Stimulated activated CD8-positive, alpha-beta memory T cell treated with anti-CD3 and anti-CD28 coated beads, Interleukin-15, amount 100 ng/mL, for 48 hours (primary cell): ENCODE data around the gene NRSN2.
"Not testable (repeated sequence)": the region's sequence is repeated elsewhere in the genome, so short reads cannot be mapped to it uniquely, and the experiment has no call there.

Experiments used
- DNase-seq, 2 donors: peaks; one replicate each; pipeline ENCODE4 v3.0.0-alpha.2; 2020; ENCODE audit warnings: low read depth in 2 of 2

The NRSN2 gene

DNA sequence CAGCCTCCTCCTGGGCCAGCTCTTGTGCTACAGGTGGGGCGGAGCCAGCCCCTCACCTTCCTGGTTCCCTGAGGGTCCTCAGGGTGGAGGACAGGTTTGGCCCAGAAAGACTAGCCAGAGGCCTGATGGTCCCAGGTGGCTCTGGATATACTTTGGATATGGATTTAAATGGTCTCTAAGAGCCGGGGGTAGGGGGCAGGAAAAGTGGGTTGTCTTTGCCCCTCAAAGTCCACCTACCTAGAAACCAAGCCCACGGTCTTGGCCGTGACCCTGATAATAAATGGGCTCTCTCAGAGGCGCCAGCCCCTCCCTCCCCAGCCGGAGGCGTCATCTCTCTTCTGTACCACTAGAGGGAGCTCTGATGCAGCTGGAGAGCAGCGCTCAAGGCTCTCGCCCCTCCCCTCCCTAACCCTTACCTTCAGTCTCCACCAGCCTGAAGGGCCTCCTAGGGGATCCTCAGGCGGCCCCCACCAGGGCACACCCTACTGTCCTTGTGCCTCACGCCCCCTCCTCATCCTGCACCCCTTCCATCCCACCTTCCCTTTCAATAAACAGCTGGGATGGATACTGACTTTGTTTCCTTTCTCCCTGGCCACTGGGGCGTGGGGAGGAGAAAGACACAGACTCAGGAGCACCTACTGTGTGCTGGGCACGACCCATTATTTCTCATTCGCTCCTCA lies 7.5 kb downstream of the NRSN2 start:
- DNase-seq = peak; percentile 52 to 64

DNA sequence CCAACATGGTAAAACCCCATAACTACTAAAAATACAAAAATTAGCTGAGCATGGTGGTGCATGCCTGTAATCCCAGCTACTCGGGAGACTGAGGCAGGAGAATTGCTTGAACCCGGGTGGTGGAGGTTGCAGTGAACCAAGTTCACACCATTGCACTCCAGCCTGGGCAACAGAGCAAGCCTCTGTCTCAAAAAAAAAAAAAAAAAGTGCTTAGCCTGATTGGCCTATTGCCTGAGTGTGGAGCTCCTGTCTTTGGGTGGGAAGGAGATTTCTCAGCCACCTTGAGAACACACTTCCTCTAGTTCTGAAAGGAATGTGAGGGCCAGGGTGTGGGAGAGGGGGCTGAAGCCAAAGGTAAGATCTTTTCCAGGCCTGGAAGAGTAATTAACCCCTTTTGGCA lies 9.2 kb downstream of the NRSN2 start:
- not testable (repeated sequence) for DNase-seq

DNA sequence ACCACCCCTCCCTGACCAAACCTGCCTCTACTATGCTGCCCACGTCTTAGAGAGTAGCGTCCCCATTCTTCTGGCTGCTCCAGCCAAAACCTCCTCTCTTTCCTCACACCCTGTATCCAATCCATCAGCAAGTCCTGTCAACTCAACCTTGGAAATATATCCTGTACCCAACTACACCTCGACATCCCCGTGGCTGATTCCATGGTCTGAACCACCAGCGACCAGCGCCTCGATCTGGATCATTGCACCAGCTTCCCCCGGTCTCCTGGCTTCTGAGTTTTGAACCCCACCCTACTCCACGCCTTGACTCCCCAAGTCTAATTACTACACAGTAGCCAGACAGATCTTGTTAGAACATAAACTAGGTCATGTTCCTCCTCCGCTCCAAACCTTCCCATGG lies 9.8 kb downstream of the NRSN2 start:
- DNase-seq = no peak

DNA sequence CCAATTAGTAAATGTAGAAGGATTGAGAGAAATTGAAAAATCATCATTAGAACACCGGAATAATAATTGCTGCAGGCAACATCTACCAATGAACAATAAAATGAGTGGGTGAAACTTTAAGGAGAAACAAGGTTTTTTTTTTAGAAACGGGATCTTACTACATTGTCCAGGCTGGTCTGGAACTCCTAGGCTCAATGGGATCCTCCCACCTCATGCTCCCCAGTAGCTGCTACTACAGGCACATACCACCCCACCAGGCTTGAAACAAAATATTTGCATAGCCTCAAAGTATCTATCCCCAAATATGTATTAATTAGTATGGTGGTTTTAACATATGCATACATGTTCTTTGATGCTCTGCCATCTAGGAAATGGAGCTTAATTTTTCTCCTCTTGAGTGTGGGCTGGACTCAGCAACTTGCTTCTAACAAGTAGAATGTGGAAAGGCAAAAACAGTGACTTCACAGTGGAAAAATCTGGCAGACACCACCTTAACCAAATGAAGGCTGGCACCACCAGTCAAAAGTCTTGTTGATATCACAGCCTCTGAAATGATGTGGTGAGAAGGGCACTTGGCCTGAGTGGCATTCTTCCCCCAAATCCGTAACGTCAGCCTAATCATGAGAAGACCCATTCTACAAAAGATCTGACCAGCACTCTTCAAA lies 12.1 kb downstream of the NRSN2 start:
- DNase-seq = no peak

DNA sequence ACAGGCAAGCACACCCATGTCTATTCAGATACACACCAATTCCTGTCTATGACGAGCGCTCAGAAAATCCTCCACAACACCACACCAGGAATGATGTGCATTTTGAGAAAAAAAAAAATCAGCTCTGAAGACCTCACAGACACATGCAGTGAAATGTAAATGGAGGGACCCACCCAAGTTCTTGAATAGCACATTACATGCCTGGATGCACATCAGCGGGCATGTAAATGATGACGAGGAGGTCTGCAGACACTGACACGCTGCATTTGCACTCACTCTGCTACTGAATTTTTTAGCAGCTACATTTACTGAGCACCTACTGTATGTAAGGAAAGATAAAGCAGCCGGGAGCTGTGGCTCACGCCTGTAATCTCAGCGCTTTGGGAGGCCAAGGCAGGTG lies 14.7 kb downstream of the NRSN2 start:
- no peak for DNase-seq

DNA sequence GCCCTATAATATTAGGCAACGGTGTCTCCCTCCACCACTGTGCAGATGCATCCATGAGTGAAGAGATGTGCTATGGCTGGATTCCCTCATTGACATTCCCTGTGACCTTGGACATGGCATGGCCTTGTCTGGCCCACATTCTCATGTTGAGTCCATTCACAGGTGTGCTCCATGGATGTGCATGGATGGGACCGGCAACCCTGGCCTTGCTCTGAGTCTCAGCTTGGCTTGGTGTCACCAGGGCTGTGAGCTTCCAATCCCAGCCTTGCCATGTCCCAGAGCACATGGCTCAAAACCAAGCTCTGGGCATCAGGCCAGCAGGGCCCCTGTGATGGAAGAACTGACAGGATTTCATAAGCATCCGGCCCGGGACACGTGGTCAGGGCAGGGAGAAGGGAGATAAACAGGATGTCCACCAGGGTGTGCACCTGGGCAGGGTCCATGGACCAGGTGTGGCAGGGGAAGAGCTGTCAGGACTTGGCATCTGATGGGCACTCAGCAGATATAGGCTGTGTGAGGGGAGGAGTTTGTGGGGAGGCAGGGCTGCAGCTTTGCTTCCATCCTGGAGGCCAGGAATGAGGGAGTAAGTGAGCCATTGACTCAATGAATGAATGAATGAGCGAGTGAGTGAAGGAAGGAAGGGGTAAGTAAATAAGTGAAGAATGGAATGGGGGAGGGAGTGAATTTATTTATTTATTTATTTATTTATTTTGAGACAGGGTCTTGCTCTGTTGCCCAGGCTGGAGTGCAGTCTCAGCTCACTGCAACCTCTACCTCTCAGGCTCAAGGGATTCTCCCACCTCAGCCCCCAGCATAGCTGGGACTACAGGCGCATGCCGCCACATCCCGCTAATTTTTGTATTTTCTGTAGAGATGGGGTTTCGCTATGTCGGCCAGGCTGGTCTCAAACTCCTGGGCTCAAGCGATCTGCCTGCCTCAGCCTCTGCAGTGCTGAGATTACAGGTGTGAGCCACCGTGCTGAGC lies 15.7 kb downstream of the NRSN2 start:
- DNase-seq = peak in 1 of 2 donors; percentile 38

DNA sequence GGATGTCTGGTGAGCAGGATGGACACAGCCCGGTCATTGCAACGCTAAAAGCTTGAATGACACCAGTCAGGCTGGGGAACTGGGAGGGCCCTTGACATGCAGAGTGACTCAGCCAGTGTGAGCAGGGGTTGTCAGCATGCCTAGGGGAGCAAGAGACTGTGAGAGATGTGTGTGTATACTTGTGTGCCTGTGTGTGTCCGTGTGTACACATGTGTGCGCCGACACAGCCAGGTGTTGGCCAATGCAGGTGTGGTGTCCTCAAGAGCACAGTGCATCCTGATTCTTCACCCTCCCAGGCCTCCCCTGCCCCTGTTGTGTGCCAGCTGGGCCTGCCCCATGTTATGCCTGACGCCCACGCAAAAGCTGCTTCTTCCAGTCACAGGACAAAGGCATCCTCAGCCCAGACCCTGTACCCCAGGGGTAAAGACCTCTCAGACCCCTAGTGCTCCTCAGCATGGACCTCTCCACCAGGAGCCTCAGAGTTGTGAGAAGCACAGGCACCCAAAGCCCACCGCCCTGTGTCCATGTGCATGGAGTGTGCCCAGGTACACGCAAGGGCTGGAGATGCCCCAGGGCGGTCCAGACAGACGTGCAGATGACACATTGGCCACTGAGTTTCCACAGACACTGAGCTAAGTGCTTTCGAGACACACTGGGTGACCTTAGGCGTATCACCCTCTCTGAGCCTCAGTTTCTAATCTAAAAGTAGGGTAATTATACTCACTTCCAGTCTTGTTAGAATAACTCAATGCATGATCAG lies 16.6 kb downstream of the NRSN2 start:
- DNase-seq = no peak

DNA sequence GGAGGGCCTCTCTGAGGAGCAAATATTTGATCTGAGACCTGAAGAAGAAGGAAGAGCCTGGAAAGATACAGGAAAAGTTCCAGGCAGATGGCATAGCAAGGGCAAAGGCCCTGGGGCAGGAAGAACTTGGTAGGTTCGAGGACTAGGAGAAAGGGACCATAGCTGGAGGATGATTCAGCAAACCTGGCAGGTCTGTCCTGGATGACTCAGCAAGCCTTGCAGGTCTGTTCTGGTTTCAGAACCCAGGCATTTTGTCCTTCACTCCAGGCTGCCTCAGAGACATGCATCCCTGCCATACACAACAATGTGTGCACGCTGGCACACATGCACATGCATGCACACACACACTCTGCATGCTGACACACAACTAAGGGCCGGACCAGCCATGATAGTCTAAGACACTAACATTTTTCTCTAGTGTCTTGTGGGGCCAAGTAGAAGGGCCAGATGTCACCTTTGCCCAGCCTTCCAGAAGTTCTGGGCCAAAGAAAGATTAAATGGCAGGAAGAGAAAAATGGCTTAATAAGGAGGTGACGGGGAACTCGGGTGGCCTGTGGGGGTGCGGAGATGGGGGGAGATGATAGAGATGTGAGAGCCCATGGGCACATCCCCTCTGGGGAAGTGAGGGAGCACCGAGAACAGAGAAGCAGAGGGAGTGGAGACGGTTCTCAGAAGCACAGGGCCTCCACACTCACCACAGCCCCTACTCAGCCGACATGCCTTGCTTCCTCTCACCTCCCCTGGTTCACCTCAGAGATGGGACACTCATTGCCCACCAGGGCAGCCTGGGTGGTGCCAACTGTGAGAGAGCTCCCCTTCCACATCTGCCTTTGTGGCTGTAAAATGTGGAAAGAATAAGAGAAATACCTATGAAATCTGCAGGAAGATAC lies 18.2 kb downstream of the NRSN2 start:
- DNase-seq = no peak

DNA sequence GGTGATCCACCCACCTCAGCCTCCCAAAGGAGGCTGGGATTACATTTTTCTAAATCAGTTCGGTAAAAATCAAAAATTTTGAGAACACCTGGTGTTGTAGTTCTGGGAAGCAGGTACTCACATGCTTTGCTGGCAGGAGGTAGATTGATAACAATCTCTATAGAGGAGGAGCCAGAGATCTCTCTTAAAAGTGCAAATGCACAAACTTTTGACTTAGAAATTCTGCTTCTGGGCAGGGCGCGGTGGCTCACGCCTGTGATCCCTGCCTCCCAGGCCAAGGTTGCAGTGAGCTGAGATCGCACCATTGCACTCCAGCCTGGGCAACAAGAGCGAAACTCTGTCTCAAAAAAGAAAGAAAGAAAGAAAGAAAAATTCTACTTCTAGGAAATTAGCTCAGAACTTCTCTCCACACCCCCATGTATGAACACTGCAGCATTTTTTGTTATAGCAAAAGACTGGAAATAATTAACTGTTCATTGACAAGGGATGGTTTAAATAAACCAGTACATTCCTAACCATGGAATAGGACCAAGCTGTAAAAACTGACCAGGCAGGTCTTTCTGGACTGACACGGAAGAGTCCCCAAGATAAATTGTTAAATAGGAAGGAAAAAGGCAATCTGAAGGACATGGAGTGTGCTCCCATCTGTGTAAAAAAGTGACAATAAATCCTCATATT lies 19.3 kb downstream of the NRSN2 start:
- no peak for DNase-seq

DNA sequence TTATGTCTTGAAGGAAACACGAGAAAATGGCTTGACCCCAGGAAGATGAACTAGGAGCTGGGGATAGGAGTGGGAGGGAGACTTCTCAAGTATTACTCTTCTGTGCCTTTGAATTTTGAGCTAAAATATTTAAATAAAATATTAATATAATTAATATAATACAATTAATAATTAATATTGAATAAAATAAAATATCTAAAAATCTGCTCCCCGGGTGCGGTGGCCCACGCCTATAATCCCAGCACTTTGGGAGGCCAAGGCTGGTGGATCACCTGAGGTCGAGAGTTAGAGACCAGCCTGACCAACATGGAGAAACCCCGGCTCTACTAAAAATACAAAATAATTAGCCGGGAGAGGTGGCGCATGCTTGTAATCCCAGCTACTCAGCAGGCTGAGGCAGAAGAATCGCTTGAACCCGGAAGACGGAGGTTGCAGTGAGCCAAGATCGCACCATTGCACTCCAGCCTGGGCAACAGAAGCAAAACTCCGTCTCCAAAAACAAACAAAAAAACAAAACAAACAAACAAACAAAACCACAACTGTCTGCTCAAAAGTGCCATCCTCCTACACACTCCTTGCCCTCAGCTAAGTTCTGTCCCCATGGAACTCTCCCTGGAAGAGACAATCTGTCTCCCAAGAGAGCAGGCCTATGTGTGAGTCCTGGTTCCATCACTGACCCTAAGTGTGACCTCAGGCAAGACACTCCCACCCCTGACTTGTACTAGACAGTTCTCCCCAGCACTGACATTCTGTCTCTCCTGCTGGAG lies 20.0 kb downstream of the NRSN2 start:
- no peak for DNase-seq

DNA sequence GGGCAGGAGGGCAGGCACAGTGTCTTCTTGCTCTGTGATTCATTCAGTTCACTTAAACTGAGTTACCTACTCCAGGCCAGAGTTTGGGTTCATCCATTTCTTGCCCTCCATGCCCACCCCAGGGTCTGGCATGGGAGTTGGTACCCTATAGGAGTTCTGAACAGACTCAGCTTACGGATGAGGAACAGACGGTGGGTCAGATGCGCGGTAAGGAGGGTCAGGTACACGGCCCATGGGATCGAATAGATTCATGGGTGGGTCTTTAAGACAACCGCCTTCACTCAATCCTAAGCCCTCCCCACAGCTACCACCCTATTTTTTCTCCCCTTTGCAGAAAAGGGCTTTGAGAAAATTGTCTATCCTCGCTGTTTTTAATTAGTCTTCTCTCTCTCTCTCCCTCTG lies 20.6 kb downstream of the NRSN2 start:
- no peak for DNase-seq

DNA sequence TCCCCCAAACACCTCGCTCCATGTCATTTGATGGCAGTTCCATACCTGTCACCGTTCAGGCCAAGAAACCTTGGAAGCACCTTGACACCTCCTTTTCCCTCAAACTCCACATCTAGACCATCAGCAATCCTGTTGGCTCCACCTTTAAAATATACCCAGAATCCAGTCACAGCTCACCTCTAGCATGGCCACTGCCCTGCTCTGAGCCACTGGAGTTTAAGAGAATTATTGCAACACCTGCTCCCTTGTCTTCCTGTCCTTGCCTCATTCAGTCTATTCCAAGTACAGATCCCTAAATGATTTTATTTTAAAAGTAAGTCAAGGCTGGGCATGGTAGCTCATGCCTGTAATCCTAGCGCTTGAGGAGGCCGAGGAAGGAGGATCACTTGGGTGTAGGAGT lies 22.0 kb downstream of the NRSN2 start:
- no peak for DNase-seq

DNA sequence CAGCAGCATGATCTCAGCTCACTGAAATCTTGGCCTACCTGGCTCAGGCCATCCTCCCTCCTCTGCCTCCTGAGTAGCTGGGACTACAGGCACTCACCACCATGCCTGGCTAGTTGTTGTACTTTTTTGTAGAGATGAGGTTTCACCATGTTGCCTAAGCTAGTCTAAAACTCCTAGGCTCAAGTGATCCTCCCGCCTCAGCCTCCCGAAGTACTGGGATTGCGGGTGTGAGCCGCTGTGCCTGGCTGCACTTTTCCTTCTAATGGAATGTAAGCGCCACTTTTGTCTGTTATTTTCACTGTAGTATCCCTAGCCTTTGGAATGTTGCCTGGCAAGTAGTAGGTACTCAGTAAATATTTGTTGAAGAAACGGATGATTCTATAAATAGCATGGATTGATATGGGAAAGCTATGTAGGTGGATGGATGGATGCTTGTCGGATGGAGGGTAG lies 23.3 kb downstream of the NRSN2 start:
- no peak for DNase-seq

DNA sequence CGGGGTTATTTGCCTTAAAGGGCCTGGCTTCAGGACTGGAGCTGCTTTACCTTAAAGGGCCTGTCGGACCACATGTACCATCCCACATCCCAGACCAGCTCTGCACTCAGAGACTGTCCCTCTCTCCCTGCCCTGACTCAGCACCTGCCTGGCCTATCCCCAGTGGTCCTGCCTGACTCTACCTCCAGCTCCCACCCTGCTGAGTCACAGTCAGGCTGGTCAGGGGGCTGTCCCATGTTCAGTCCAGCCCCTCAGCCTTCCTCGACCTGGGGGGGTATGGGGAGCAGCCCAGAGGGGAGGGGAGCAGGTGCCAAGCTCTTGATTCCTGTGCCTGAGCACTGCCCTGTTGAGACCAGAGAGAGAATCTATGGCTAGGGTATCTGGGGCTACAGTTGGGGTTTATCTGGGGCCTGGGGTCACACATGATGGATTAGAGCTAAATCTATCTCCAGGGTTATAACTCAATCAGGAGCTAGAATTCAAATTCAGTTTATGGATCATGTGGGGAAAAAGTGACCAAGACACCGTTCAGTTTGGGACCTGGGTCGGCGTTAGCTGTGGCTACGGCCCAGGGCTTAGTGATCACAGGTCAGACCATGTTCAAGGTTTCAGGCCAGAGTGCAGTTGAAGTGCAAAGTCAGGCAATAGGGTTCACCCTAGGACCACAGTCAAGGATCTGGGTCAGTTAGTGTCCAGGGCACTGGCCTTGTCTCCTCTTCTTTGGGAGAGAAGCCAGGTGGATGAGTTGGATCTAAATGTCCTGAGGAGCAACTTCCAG lies 24.3 kb downstream of the NRSN2 start:
- no peak for DNase-seq

DNA sequence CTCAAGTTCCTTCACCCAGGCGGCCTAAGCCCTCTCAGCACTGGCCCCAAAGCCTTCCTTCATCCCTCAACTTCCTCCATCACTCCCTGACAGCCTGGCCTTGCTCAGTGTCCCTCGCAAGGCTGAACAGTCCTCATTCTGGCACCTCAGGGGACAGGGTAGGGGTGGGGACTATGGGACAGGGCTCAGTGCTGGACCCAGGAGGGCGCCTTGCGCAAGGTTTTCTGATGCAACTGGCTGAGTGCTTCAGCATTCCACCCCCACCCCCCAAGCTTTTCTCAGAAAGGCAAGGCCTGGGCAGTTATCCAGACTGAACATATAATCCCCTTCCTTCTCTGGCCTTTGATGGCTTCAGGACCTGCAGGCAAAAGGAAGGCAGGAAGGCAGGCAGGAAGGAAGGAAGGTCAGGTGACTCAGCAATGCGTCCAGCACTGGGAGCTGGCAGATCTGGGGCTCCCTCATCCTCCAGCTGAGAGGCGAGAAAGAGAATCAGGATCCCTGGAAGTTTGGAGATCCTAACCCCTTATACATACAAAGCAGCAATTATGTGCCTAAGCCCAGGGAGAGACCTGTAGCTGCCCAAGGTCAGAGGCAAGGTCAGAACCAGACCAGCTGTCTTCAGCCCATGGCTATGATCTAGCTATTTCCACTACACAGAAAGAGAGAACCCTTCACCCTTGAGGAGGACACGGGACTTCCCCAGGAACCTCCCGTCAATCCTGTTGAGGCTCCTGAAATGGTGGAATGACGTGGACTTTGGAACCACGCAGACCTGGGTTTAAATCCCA lies 25.0 kb downstream of the NRSN2 start:
- DNase-seq = no peak

DNA sequence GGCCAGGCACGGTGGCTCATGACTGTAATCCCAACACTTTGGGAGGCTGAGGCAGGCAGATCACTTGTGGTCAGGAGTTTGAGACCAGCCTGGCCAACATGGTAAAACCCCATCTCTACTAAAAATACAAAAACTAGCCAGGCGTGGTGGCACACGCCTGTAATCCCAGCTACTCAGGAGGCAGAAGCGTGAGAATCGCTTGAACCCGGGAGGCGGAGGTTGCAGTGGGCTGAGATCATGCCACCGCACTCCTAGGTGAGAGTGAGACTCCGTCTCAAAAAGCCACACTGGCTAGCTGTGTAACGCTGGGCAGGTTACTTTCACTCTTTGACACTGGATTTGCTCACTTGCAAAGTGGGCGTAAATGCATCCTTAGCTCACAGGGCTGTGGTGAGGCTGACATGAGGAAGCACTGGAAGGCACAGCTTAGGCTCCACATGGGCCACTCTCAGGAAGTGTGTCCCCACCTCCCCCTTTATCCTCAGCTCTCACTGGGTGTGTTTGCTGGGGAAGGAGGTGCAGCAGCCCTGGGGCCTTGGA lies 25.7 kb downstream of the NRSN2 start:
- not testable (repeated sequence) for DNase-seq

DNA sequence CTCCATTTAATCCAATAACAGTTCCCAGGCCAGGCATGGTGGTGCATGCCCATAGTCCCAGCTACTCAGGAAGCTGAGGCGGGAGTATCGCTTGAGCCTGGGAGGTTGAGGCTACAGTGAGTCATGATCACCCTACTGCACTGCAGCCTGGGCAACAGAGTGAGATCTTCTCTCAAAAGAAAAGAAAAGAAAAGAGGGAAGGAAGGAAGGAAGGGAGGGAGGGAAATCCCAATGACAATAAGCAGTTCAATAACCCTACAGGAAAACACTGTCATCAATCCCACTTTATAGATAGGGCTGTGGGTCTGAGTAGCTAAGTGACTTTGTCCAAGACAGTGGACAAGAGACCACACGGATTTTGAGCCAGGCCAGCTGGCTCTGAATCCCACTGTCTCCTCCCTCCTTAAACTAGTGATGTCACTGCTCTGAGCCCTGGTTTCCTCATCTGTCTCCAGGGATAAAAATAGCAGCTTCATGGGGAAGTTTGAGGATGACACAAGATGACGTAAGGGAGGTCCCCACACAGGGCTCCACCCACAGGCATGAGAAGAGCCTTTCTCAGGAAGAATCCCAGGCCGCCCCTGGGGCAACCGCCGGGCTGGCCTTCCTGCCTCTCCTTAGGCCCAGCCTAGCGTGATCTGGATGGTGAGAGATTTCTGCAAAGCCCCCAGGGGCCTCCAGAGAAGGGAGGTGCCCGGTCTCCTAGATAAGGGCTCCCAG lies 26.4 kb downstream of the NRSN2 start:
- no peak for DNase-seq
